ENCODE results near the gene MLXIP.

MLXIP gene

DNA sequence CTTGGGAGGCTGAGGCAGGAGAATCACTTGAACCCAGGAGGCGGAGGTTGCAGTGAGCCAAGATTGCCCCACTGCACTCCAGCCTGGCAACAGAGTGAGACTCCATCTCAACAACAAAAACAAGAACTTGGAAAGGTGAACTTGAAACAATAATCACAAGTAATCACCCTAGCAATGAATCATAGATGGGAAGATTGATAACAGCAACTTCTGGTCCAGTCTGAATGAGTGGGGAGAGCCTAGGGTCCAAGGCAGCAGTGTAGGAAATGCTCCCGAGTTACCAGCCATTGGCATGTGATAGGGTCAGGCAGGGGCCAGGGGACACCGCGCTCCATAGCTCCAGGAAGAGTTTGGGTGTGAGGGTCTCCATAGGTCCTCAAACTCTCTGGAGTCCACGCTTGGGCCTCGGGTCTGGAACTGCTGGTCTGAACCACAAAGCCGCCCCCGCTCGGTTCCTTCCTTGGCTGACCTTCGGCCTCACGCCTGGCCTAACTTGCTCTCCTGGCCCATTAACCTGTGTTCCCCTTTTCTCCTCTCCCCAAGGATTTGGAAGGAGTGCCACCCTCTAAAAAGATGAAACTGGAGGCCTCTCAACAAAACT is 19.9 kb upstream of the MLXIP start:
- ATAC-seq (replicated peaks; ENCODE audit: extremely low read depth, poor library complexity, severe bottlenecking) (no peak), DNase-seq (ENCODE audit: low spot score in 2 of 2) (no peak)
- no peaks in the 10 kb centered on the region for H3K9me3 Mint-ChIP-seq
- no peak overlapping the region for H3K4me3 Mint-ChIP-seq
- H3K27ac Mint-ChIP-seq (ENCODE audit: low read depth) = no peak overlapping the region
- H3K36me3 Mint-ChIP-seq (ENCODE audit: insufficient read depth) = peaks cover 9% of the 10 kb centered on the region
- H3K4me1 Mint-ChIP-seq = peaks cover 4% of the 10 kb centered on the region
- no peaks in the 10 kb centered on the region for H3K27me3 Mint-ChIP-seq

DNA sequence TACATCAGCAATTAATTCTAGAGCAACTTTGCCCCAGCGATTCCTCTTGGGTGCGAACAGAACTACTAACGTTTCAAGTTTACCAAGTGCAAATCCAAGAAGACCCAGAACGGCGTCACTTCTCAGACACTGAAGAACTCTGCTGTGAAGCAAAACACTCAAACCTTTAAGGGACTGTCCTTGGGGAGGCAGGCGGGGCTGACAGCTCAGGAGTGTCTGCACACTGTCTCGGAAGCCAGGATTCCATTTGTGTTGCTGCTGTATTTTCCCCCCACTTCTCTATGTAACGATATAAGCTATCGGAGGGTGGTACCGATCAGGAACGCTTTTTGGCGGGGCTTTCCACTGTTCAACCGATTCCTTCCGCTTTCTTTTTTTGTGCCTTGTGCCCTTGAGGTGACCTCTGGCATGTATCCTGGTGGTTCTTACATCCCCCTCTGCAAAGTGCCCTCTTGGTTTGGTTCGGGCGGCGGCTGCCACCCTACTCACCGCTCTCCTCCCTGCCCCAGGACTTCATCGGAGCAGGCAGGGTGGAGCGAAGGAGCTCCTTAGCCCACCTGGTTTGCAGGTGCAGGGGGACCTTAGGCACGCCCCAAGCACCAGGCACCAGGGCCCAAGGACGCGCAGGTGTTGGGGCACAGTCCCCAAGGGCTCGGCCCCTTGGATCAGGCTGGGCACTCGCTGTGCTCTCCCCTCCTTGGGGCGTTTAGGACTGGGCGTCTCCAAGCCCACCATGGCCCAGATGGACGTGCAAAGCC is 19.2 kb upstream of the MLXIP start:
- ATAC-seq (replicated peaks; ENCODE audit: extremely low read depth, poor library complexity, severe bottlenecking) (no peak), DNase-seq (ENCODE audit: low spot score in 2 of 2) (no peak)
- no peaks in the 10 kb centered on the region for H3K27me3 Mint-ChIP-seq
- no peak overlapping the region for H3K4me3 Mint-ChIP-seq
- peaks cover 9% of the 10 kb centered on the region for H3K36me3 Mint-ChIP-seq (ENCODE audit: insufficient read depth)
- no peak overlapping the region for H3K27ac Mint-ChIP-seq (ENCODE audit: low read depth)
- H3K9me3 Mint-ChIP-seq = no peaks in the 10 kb centered on the region
- peaks cover 4% of the 10 kb centered on the region for H3K4me1 Mint-ChIP-seq

DNA sequence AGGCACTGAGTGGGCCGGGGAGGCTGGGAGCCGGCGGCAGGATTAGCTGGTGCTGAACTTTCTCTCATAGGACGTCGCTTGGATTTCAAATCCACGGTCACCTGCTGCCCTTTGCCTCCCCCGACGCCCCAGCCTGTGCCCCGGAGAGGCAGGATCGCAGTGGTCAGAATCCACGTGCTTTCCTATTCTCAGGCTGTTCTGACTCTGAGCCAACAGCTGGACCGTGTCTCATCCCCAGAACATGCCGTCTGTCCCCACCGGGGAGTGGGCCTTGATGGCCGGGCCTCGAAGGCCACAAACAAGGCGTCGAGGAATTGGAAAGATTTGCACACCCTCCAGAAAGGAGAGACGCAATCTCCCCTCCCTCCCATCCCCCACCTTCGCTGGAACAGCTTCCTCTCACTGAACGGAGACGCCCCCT is 18.5 kb upstream of the MLXIP start:
- Mint-ChIP-seq H3K9me3 (no peaks in the 10 kb centered on the region), H3K4me1 (peaks cover 4% of the 10 kb centered on the region), H3K36me3 (ENCODE audit: insufficient read depth) (peaks cover 9% of the 10 kb centered on the region), H3K4me3 (no peak overlapping the region), H3K27me3 (no peaks in the 10 kb centered on the region), H3K27ac (ENCODE audit: low read depth) (no peak overlapping the region)
- ATAC-seq (replicated peaks; ENCODE audit: extremely low read depth, poor library complexity, severe bottlenecking) (no peak), DNase-seq (ENCODE audit: low spot score in 2 of 2) (no peak)

DNA sequence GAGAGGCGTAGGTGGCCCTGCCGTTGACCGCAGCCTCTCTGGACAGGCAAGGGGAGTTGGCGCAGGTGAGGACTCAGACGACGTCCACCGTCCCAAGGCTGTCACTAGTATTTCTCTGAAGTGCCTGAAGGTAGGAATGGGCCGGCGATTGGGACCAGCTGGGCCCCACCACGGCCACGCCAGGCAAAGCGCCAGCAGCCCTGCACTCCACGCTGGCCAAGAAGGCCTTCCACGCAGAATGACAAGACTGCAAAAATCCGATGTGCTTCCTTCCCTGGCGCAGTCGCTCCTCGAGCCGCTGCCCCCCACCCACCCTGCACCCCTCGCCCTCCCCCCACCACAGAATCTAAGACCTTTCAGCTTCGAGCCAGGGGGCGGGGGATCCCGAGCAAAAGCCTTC is 17.3 kb upstream of the MLXIP start:
- no peaks in the 10 kb centered on the region for H3K9me3 Mint-ChIP-seq
- ATAC-seq (replicated peaks; ENCODE audit: extremely low read depth, poor library complexity, severe bottlenecking) = no peak
- H3K36me3 Mint-ChIP-seq (ENCODE audit: insufficient read depth) = peaks cover 9% of the 10 kb centered on the region
- H3K4me3 Mint-ChIP-seq = no peak overlapping the region
- H3K27ac Mint-ChIP-seq (ENCODE audit: low read depth) = no peak overlapping the region
- peaks cover 4% of the 10 kb centered on the region for H3K4me1 Mint-ChIP-seq
- no peaks in the 10 kb centered on the region for H3K27me3 Mint-ChIP-seq
- no peak for DNase-seq (ENCODE audit: low spot score in 2 of 2)

DNA sequence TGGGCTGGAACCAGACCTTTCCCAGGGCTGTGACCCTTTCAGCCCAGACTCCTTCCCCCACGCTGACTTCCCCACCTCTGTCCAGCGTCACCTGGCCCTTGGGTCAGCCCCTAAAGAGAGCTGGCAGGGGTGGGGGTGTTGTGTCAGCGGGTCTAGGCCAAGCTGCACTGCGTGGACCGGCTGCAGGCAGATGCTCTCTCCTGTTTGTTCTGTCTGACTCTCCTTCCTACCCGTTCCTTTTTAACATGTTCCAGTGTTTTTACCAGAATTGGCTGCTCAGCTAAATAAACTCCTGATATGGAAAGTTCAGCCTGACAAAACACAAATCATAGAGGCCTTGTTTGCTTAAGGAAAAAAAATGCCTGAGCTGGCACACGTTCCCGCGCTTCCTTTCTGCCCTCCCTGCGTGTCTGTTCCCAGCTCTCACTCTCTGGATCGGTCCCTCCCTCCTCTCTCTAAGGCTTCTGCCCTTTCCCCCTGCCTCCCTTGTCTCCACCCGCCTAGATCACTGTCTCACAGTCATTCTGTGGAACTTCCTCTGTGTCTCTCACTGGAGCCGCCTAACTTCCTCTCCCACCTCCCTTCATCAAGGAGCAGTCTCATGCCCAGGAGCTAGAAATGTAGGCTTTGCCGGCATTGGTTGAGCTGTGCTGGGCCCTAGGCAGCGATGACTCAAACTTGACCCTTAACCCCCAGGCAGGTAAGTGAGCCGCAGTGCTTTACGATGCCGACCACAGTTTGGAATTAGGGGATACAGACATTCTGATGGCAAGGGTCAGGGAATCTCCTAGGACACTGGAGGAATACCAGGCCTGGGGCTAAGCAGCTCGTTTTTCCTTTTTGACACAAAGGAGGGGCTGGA is 15.5 kb upstream of the MLXIP start:
- DNase-seq (ENCODE audit: low spot score in 2 of 2) (no peak), ATAC-seq (replicated peaks; ENCODE audit: extremely low read depth, poor library complexity, severe bottlenecking) (no peak)
- Mint-ChIP-seq H3K9me3 (no peaks in the 10 kb centered on the region), H3K27me3 (no peaks in the 10 kb centered on the region), H3K4me1 (peaks cover 3% of the 10 kb centered on the region), H3K27ac (ENCODE audit: low read depth) (no peak overlapping the region), H3K4me3 (no peak overlapping the region), H3K36me3 (ENCODE audit: insufficient read depth) (peaks cover 3% of the 10 kb centered on the region)

DNA sequence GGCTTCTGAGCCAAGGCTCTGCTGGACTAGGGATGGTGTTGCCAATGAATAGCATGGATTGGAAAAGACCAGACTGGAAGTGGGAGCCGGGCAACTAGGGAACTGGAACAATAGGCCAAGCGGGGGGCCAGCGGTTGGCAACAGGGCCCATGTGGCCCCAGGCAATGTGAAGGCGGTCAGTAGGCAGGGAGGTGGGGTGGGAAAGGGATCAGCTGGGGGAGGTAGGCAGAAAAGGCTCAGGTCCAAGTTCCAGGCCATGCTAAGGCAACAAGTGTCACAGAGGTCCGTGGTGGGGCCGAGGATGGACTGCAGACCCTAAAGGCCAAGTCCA is 14.9 kb upstream of the MLXIP start:
- H3K4me3 Mint-ChIP-seq = no peak overlapping the region
- H3K27ac Mint-ChIP-seq (ENCODE audit: low read depth) = no peak overlapping the region
- DNase-seq (ENCODE audit: low spot score in 2 of 2) = no peak
- peaks cover 7% of the 10 kb centered on the region for H3K4me1 Mint-ChIP-seq
- H3K27me3 Mint-ChIP-seq = no peaks in the 10 kb centered on the region
- H3K9me3 Mint-ChIP-seq = no peaks in the 10 kb centered on the region
- ATAC-seq (replicated peaks; ENCODE audit: extremely low read depth, poor library complexity, severe bottlenecking) = no peak
- H3K36me3 Mint-ChIP-seq (ENCODE audit: insufficient read depth) = peaks cover 3% of the 10 kb centered on the region

DNA sequence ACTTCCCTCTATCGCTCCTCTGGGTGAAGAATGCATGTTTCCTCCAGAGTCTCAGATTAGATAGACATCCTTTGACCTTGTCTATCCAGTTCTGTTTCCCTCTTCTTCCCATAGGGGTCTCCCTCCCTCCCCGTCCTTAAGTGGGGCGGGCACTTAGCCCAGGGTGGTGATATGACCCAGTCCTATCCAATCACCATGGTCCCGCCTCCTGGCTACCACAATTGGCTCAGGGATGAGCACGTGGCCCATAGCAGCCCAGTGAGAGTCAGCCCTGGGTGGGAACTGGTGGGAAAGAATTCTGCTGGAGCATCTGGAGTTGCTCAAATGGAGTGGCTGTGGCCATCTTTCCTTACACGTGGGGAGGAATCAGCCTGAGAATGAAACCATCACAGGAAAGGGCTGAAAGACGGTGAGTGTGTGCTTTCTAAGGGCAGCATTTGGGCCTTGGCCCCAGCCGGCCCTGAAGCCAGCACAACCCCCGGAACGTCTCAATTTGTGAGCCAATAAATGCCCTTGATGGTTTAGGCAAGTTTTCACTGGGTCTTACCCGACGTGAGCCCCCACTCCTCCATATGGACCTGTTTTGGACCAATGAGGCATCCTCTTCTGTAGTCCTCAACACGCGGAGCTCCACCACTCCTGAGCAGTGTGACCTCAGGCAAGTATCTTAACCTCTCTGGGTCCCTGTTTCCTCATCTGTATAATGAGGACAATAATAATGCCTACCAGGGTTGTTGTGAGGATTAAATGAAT is 14.4 kb upstream of the MLXIP start:
- peak; percentile 43 for ATAC-seq (replicated peaks; ENCODE audit: extremely low read depth, poor library complexity, severe bottlenecking)

DNA sequence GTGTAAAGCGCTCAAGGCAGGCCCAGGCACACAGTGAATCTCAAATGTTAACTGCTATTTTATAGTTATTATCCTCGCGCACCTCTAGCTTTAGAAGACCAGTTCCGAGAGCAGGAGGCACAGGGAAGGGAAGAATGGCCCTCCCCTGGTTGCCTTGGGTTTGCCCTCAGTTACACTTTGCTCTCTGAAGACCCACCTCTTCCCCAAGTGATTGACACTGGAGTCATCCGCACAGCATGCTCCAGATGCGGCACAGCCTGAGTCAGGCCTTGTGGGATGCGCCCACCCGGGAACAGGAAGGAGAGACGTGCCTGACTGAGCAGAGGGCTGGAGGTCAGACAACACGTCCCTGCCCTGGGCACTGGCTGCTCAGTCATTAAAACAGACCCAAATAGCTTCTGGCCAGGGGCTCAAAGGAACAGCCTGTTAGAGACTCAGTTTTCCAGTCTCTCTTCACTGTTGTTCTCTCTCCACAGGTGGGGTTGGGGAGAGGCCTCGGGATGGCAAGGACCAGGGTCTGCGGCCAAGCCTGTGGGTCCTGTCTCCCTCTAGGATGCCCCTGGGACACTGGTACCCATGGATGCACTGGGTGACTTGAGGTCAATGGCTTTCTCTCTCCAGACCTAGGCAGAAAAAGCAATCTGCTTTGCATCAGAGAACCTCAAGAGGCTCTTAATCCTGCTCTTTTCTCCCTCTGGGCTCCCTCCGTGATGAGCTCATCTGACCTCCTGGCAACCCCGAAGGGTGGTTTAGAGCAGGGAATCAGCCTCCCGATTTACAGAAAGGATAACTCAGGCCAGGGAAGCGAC is 13.6 kb upstream of the MLXIP start:
- ATAC-seq (replicated peaks; ENCODE audit: extremely low read depth, poor library complexity, severe bottlenecking) (no peak), DNase-seq (ENCODE audit: low spot score in 2 of 2) (no peak)
- no peaks in the 10 kb centered on the region for H3K27me3 Mint-ChIP-seq
- peaks cover 7% of the 10 kb centered on the region for H3K4me1 Mint-ChIP-seq
- peaks cover 3% of the 10 kb centered on the region for H3K36me3 Mint-ChIP-seq (ENCODE audit: insufficient read depth)
- H3K9me3 Mint-ChIP-seq = no peaks in the 10 kb centered on the region
- H3K27ac Mint-ChIP-seq (ENCODE audit: low read depth) = no peak overlapping the region
- no peak overlapping the region for H3K4me3 Mint-ChIP-seq

More for the DNA sequence above, 14.4 kb upstream of the MLXIP start:
- Mint-ChIP-seq H3K4me1 (peaks cover 7% of the 10 kb centered on the region), H3K9me3 (no peaks in the 10 kb centered on the region), H3K4me3 (no peak overlapping the region), H3K27me3 (no peaks in the 10 kb centered on the region), H3K27ac (ENCODE audit: low read depth) (no peak overlapping the region), H3K36me3 (ENCODE audit: insufficient read depth) (peaks cover 3% of the 10 kb centered on the region)
- no peak for DNase-seq (ENCODE audit: low spot score in 2 of 2)

DNA sequence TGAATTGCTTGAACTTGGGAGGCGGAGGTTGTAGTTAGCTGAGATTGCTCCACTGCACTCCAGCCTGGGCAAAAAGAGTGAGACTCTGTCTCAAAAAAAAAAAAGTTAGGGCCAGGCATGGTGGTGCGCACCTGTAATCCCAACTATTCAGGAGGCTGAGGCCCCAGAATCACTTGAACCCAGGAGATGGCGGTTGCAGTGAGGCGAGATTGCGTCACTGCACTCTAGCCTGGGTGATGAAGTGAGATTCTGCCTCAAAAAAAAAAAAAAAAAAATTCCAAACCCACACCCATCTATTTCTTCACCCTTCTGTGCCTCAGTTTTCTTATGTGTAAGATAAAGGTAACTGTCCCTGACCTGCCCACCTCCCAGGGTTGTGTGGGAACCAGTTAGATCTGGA is 11.0 kb upstream of the MLXIP start:
- H3K27ac Mint-ChIP-seq (ENCODE audit: low read depth) = no peak overlapping the region
- H3K36me3 Mint-ChIP-seq (ENCODE audit: insufficient read depth) = no peaks in the 10 kb centered on the region
- DNase-seq (ENCODE audit: low spot score in 2 of 2) = no peak
- no peaks in the 10 kb centered on the region for H3K27me3 Mint-ChIP-seq
- no peaks in the 10 kb centered on the region for H3K9me3 Mint-ChIP-seq
- peaks cover 7% of the 10 kb centered on the region for H3K4me1 Mint-ChIP-seq
- ATAC-seq (replicated peaks; ENCODE audit: extremely low read depth, poor library complexity, severe bottlenecking) = no peak
- H3K4me3 Mint-ChIP-seq = no peak overlapping the region

DNA sequence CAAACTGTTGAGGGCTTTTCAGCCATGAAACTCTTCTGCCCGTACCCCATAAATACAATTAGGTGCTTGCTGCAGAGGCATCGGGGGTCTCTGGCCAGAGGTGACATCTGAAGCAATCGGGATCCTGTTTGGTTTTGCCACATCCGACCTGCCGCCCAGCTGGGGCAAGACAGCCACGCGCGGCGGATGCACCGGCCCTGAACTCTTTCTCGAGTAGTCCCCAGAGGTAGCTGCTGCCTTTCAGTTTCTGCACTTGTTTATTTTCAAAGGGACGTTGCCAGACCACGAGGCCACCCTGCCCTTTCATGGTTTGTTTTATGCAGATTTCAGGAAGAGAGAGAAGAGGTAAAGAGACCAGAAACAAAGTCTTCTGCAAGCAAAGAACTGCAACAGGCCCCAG is 10.6 kb upstream of the MLXIP start:
- peak overlapping the region; percentile 16 for H3K4me3 Mint-ChIP-seq
- H3K4me1 Mint-ChIP-seq = peaks cover 7% of the 10 kb centered on the region
- H3K36me3 Mint-ChIP-seq (ENCODE audit: insufficient read depth) = no peaks in the 10 kb centered on the region
- peak; percentile 43 for ATAC-seq (replicated peaks; ENCODE audit: extremely low read depth, poor library complexity, severe bottlenecking)
- DNase-seq (ENCODE audit: low spot score in 2 of 2) = no peak
- H3K27ac Mint-ChIP-seq (ENCODE audit: low read depth) = no peak overlapping the region
- H3K9me3 Mint-ChIP-seq = no peaks in the 10 kb centered on the region
- no peaks in the 10 kb centered on the region for H3K27me3 Mint-ChIP-seq

DNA sequence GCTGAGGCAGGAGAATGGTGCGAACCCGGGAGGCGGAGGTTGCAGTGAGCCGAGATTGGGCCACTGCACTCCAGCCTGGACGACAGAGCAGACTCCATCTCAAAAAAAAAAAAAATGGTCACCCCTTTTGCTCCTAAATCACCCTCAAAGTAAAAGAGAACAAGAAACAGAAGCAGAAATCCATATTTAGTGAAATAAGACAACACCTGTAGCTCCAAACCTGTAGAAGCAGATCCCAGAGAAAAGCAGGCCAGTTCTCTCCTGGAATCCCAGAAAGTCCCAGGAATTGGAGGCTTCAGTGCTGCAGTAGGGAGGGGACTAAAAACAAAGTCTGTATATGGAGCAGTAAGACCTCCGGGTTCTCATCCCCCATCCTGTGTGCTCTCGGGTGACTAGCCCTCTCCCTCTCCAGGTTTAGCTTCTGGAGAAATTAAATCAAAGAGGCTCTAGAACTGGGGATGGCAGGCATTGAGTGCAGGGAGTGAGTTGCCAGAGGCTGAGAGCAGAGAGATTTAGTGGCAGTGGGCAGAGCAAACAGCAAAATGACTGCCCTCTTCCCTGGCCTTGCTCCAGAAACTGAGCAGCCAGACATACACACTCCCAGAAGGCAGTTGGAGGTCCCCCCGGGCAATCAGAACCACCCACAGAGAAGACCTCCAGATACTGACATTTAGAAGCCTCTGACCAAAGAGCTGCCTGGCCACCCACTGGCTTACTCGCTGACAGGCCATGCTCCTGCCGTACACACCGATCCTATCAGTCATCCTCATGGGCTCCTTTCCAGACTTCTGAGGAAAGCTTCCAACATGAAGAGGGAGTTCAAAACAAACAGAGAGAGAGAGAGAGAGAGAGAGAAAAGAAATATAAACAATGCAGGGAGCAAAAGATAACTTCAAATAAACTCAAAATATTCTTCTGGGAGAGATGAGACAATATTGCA is 6.3 kb upstream of the MLXIP start:
- Mint-ChIP-seq H3K4me3 (no peak overlapping the region), H3K4me1 (peaks cover 7% of the 10 kb centered on the region), H3K9me3 (no peaks in the 10 kb centered on the region), H3K27me3 (no peaks in the 10 kb centered on the region), H3K36me3 (ENCODE audit: insufficient read depth) (no peaks in the 10 kb centered on the region), H3K27ac (ENCODE audit: low read depth) (no peak overlapping the region)
- ATAC-seq (replicated peaks; ENCODE audit: extremely low read depth, poor library complexity, severe bottlenecking) (no peak), DNase-seq (ENCODE audit: low spot score in 2 of 2) (no peak)

Data from central memory CD8-positive, alpha-beta T cell (primary cell).